HepG2 (cell line): ENCODE measurements around the gene EHD1. TPM values are rescaled to one million over a fixed set of nuclear protein-coding genes. Genes with fewer than 3 reads are reported as not detected.
A peak's percentile ranks its signal among the peaks of the same experiment; 100 is the strongest.

Source experiments
- MAFK ChIP-seq, 2 experiments: IDR thresholded peaks in 1 of 2; conservative IDR thresholded peaks in 1 of 2; 2 replicates each; pipeline ENCODE4 v1.6.1; 2011; ENCODE audit warnings: improper control_type of control experiment in 2 of 2, low read length in 2 of 2
- NCOA5 ChIP-seq: sonication (generic); formaldehyde crosslinking; IDR thresholded peaks from 2 replicates; pipeline ENCODE4 v1.4.0; 2020; ENCODE audit warnings: missing genetic modification reagents
- NFE2 ChIP-seq: sonication (generic); formaldehyde crosslinking; IDR thresholded peaks from 2 replicates; pipeline ENCODE4 v1.4.0; 2020; ENCODE audit warnings: missing genetic modification reagents
- PAX8 ChIP-seq: sonication (generic); formaldehyde crosslinking; IDR thresholded peaks from 2 replicates; pipeline ENCODE4 v1.8.0; 2022; ENCODE audit warnings: mild to moderate bottlenecking, missing genetic modification reagents, borderline replicate concordance
- PRDM10 ChIP-seq: sonication (generic); formaldehyde crosslinking; IDR thresholded peaks from 2 replicates; pipeline ENCODE4 v1.4.0; 2020; ENCODE audit warnings: low read depth, missing genetic modification reagents
- RXRB ChIP-seq: IDR thresholded peaks from 2 replicates; pipeline ENCODE4 v1.6.1; 2016; ENCODE audit warnings: borderline replicate concordance, missing genetic modification reagents, missing compliant biosample characterization
- SMARCE1 ChIP-seq: fragments of 450-650 bp; IDR thresholded peaks from 2 replicates; pipeline ENCODE4 v1.6.1; 2017; ENCODE audit warnings: borderline replicate concordance
- TERF1 ChIP-seq: sonication (generic); formaldehyde crosslinking; IDR thresholded peaks from 2 replicates; pipeline ENCODE4 v1.8.0; 2022; ENCODE audit warnings: mild to moderate bottlenecking, missing genetic modification reagents, moderate library complexity
- ZBTB43 ChIP-seq: sonication (generic); formaldehyde crosslinking; conservative IDR thresholded peaks from 2 replicates; pipeline ENCODE4 v1.4.0; 2020; ENCODE audit warnings: missing genetic modification reagents
- ZMYM3 ChIP-seq: sonication (generic); formaldehyde crosslinking; IDR thresholded peaks from 2 replicates; pipeline ENCODE4 v1.5.1; 2020; ENCODE audit warnings: mild to moderate bottlenecking, missing genetic modification reagents
- ZNF446 ChIP-seq: sonication (generic); formaldehyde crosslinking; IDR thresholded peaks from 2 replicates; pipeline ENCODE4 v1.5.0; 2020; ENCODE audit warnings: mild to moderate bottlenecking, missing genetic modification reagents
- ZNF512B ChIP-seq: sonication (generic); formaldehyde crosslinking; IDR thresholded peaks from 2 replicates; pipeline ENCODE4 v1.5.1; 2020; ENCODE audit warnings: missing genetic modification reagents, mild to moderate bottlenecking, borderline replicate concordance
- ZNF639 ChIP-seq: conservative IDR thresholded peaks from 2 replicates; pipeline ENCODE4 v1.6.1; 2018; ENCODE audit warnings: missing genetic modification reagents
- ZNF737 ChIP-seq: sonication (generic); formaldehyde crosslinking; IDR thresholded peaks from 2 replicates; pipeline ENCODE4 v1.5.0; 2020; ENCODE audit warnings: missing genetic modification reagents, mild to moderate bottlenecking, borderline replicate concordance
- polyA plus RNA-seq, 8 experiments: library from polyadenylated mRNA; depleted of rRNA in 3 of 8; stranded (reverse) in 7 of 8; unstranded in 1 of 8; fragments of >200 nt; fragmentation: Illumina TruSeq in 4 of 8; extraction: Trizol in 4 of 8; gene quantifications; 2 replicates each; pipeline versions ENCODE4 v1.2.1 to v1.2.3, GENCODE V29; 2011 to 2016; ENCODE audit warnings: low read depth in 4 of 8, missing spikeins in 1 of 8, mixed read lengths in 1 of 8; ENCODE audit not compliant: insufficient read depth in 1 of 8
- total RNA-seq, 5 experiments: library from RNA; depleted of rRNA; stranded (reverse); fragments of >200 nt; fragmentation: Illumina TruSeq; extraction: Trizol; gene quantifications; 2 replicates each; pipeline ENCODE4 v1.2.3, GENCODE V29; 2016; ENCODE audit warnings: low read depth in 1 of 5

The EHD1 gene
- total and polyA plus RNA-seq, 2 of the 13 experiments (the other 11 are each of a cell fraction or from before 2014, with no cell fraction given), result 23.6 to 26.6 TPM

- TF ChIP-seq ZNF639 (CRISPR knock-in tag) (0 out of 2 replicates have a peak, but pooled peaks have one; percentile 44), ZBTB43 (peak; percentile 87), ZNF512B (CRISPR knock-in tag) (no peak), PRDM10 (no peak), MAFK (conservative IDR thresholded peaks at IDR 0.05 in 1 of 2, IDR thresholded peaks at IDR 0.05 in 1 of 2; ENCODE audit: low read length in 2 of 2) (no peak), NCOA5 (no peak), ZMYM3 (CRISPR knock-in tag) (peak; percentile 45; the same call in 1 of the 2 replicates), NFE2 (CRISPR knock-in tag) (no peak), PAX8 (CRISPR knock-in tag) (no peak), SMARCE1 (no peak), ZNF446 (CRISPR knock-in tag) (no peak), ZNF737 (CRISPR knock-in tag) (no peak), RXRB (CRISPR knock-in tag) (0 out of 2 replicates have a peak, but pooled peaks have one; percentile 21), TERF1 (CRISPR knock-in tag) (no peak)
Observed at GRCh38 chr11:64842851-64843685, 35.4 kb downstream of the EHD1 start (continued).
